ENCODE measurements around the gene KRT75. TPM values are rescaled to one million over a fixed set of nuclear protein-coding genes. Genes with fewer than 3 reads are reported as not detected.

The KRT75 gene
- total RNA-seq, 4 donors from 2014 or later = not detected

DNA sequence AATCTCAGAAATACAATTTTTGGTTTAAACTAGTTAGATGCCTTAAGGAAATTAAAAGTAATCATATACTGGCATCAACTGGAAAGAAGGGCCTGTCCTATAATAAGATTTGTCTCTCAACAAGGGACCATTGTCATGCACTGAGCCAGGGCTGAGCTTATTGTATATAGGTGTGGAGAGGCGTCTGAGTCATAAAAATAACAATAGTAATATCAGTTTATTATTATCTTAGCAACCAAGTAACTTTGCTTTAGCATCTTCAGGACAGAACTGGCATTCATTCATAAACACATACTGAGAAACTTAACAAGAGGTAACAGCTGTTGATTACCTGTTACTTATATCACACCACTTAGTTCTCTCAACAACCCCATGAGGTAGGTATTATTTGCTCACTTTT is 7.1 kb downstream of the KRT75 start:
- WGBS, 2 donors (ENCODE audit: low coverage in 1 of 2) = 45 to 47% methylated on average over 1 of the region's 1 CpG
- no peak for DNase-seq
- no peaks in the 10 kb centered on the region for H3K27me3 ChIP-seq
- in situ Hi-C loops (cut with MboI; ENCODE audit: low pct_ligation_motif_present in 1 of 4, low pct_unique_long_range_greater_than_20kb in 1 of 4, low sequenced_read_pairs in 3 of 4) (no loop called here), intact Hi-C loops (cut with DNase I; ENCODE audit: low total_unique reads) (no loop called here)
- H3K27ac ChIP-seq = no peak overlapping the region
- no peaks in the 10 kb centered on the region for H3K36me3 ChIP-seq
- H3K4me3 ChIP-seq = no peak overlapping the region
- no peaks in the 10 kb centered on the region for H3K9me3 ChIP-seq
- peaks cover 0 to 13% (median 5%) of the 10 kb centered on the region in 4 donors for H3K4me1 ChIP-seq
- TF ChIP-seq POLR2AphosphoS5 (IDR thresholded peaks at IDR 0.05) (no peak), EP300 (IDR thresholded peaks at IDR 0.05; ENCODE audit: low read depth) (no peak), POLR2A (IDR thresholded peaks at IDR 0.05) (no peak)
- TF ChIP-seq, protein P1, sequence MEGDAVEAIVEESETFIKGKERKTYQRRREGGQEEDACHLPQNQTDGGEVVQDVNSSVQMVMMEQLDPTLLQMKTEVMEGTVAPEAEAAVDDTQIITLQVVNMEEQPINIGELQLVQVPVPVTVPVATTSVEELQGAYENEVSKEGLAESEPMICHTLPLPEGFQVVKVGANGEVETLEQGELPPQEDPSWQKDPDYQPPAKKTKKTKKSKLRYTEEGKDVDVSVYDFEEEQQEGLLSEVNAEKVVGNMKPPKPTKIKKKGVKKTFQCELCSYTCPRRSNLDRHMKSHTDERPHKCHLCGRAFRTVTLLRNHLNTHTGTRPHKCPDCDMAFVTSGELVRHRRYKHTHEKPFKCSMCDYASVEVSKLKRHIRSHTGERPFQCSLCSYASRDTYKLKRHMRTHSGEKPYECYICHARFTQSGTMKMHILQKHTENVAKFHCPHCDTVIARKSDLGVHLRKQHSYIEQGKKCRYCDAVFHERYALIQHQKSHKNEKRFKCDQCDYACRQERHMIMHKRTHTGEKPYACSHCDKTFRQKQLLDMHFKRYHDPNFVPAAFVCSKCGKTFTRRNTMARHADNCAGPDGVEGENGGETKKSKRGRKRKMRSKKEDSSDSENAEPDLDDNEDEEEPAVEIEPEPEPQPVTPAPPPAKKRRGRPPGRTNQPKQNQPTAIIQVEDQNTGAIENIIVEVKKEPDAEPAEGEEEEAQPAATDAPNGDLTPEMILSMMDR (IDR thresholded peaks at IDR 0.05) = no peak

GRCh38 chr12:52426034-52426433 is 8.1 kb downstream of the KRT75 start:
- Histone ChIP-seq H3K36me3 (no peaks in the 10 kb centered on the region), H3K4me1 (peaks cover 0 to 13% (median 5%) of the 10 kb centered on the region in 4 donors), H3K9me3 (no peaks in the 10 kb centered on the region), H3K4me3 (no peak overlapping the region), H3K27me3 (no peaks in the 10 kb centered on the region), H3K27ac (no peak overlapping the region)
- in situ Hi-C loops (cut with MboI; ENCODE audit: low pct_ligation_motif_present in 1 of 4, low pct_unique_long_range_greater_than_20kb in 1 of 4, low sequenced_read_pairs in 3 of 4) (no loop called here), intact Hi-C loops (cut with DNase I; ENCODE audit: low total_unique reads) (no loop called here)
- DNase-seq = no peak
- 79 to 100% methylated on average over 1 to 2 of the region's 2 CpGs for WGBS, 2 donors (ENCODE audit: low coverage in 1 of 2)
- TF ChIP-seq POLR2AphosphoS5 (IDR thresholded peaks at IDR 0.05) (no peak), EP300 (IDR thresholded peaks at IDR 0.05; ENCODE audit: low read depth) (no peak), POLR2A (IDR thresholded peaks at IDR 0.05) (no peak)
- TF ChIP-seq, protein P1 (IDR thresholded peaks at IDR 0.05) = no peak

DNA sequence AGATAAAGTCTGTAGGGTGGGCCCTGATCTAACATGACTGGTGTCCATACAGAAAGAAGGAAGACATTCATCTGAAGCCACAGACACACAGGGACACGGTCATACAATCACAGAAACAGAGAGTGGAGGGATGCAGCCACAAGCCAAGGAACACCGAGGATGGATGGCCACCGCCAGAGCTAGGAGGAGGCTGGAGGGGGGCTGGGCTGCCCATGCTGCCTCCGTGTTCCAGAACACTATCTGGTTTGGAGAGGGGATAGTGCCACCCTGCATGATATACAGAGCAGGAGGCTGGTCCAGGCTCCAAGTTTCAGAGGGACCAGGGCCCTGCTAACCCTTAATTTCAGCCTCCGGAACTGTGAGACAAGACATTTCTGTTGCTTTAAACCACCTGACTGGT is 8.7 kb downstream of the KRT75 start:
- no peaks in the 10 kb centered on the region for H3K9me3 ChIP-seq
- H3K27me3 ChIP-seq = no peaks in the 10 kb centered on the region
- DNase-seq = no peak
- no peak overlapping the region for H3K27ac ChIP-seq
- 83 to 88% methylated on average over 1 to 5 of the region's 5 CpGs for WGBS, 2 donors (ENCODE audit: low coverage in 1 of 2)
- TF ChIP-seq POLR2AphosphoS5 (IDR thresholded peaks at IDR 0.05) (no peak), POLR2A (IDR thresholded peaks at IDR 0.05) (no peak), EP300 (IDR thresholded peaks at IDR 0.05; ENCODE audit: low read depth) (no peak)
- TF ChIP-seq, protein P1 (IDR thresholded peaks at IDR 0.05) = no peak
- intact Hi-C loops (cut with DNase I; ENCODE audit: low total_unique reads) (no loop called here), in situ Hi-C loops (cut with MboI; ENCODE audit: low pct_ligation_motif_present in 1 of 4, low pct_unique_long_range_greater_than_20kb in 1 of 4, low sequenced_read_pairs in 3 of 4) (no loop called here)
- H3K4me3 ChIP-seq = no peak overlapping the region
- peaks cover 0 to 13% (median 5%) of the 10 kb centered on the region in 4 donors for H3K4me1 ChIP-seq
- H3K36me3 ChIP-seq = no peaks in the 10 kb centered on the region

DNA sequence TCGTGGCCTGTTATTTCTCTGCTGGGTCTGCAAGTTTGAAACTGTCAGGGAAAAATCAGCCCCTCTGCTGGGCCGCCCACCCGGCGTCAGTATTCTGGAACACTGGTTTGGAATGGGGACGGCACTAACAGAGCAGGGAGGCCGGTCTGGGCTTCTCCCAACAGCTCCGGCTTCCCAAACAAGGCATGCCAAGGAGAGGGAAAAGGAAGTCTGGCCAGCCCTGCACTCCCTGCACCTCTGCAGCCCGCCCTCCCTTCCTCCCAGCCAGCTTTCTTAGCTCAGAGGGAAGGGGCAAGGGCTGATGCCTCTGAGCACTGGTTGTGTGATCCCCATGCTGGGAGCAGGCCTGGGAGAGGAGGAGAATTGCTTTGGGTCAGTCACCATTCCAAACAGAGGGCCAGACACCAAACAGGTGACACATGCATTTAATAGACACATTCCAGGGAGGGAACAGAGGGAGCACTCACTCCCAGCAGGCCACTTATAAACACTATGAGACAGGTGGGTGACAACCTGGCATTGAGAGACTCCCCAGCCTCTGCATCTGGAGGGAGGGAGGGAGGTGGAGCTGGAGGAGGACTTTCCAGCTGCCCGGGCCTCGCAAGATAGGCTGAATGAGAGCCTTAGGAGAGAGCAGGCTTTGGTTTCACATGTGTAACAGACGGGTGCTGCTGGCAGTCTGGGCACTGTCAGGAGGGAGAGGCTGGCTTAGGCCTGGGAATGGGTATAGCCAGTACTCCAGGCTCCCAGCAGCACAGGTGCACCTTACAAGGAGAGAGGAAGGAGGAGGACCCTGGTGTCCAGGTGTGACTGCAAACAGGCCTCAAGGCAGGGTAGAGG is 10.3 kb downstream of the KRT75 start:
- TF ChIP-seq POLR2AphosphoS5 (IDR thresholded peaks at IDR 0.05) (no peak), EP300 (IDR thresholded peaks at IDR 0.05; ENCODE audit: low read depth) (no peak), POLR2A (IDR thresholded peaks at IDR 0.05) (no peak)
- TF ChIP-seq, protein P1 (IDR thresholded peaks at IDR 0.05) = no peak
- in situ Hi-C loops (cut with MboI; ENCODE audit: low pct_ligation_motif_present in 1 of 4, low pct_unique_long_range_greater_than_20kb in 1 of 4, low sequenced_read_pairs in 3 of 4) = no loop called here
- intact Hi-C loops (cut with DNase I; ENCODE audit: low total_unique reads) = no loop called here
- H3K9me3 ChIP-seq = no peaks in the 10 kb centered on the region
- peak overlapping the region; percentile 33 to 79 (median 60) for H3K27ac ChIP-seq
- peaks cover 0 to 13% (median 5%) of the 10 kb centered on the region in 4 donors for H3K4me1 ChIP-seq
- H3K4me3 ChIP-seq = no peak overlapping the region
- 40 to 63% methylated on average over 1 to 10 of the region's 11 CpGs for whole genome bisulfite sequencing, 2 donors (ENCODE audit: low coverage in 1 of 2)
- H3K36me3 ChIP-seq = no peaks in the 10 kb centered on the region
- no peak for DNase-seq
- no peaks in the 10 kb centered on the region for H3K27me3 ChIP-seq

All from transverse colon (tissue), 4 donors.